NT2/D1 (cell line): ENCODE measurements around the gene ZNF778.

Experiments
- SUZ12 ChIP-seq: IDR thresholded peaks from 2 replicates; pipeline ENCODE4 v1.6.1; 2011; ENCODE audit not compliant: insufficient read length, insufficient read depth; ENCODE audit errors: extremely low read depth
- YY1 ChIP-seq: IDR thresholded peaks from 2 replicates; pipeline ENCODE4 v1.6.1; 2011; ENCODE audit not compliant: insufficient read length, insufficient read depth

DNA sequence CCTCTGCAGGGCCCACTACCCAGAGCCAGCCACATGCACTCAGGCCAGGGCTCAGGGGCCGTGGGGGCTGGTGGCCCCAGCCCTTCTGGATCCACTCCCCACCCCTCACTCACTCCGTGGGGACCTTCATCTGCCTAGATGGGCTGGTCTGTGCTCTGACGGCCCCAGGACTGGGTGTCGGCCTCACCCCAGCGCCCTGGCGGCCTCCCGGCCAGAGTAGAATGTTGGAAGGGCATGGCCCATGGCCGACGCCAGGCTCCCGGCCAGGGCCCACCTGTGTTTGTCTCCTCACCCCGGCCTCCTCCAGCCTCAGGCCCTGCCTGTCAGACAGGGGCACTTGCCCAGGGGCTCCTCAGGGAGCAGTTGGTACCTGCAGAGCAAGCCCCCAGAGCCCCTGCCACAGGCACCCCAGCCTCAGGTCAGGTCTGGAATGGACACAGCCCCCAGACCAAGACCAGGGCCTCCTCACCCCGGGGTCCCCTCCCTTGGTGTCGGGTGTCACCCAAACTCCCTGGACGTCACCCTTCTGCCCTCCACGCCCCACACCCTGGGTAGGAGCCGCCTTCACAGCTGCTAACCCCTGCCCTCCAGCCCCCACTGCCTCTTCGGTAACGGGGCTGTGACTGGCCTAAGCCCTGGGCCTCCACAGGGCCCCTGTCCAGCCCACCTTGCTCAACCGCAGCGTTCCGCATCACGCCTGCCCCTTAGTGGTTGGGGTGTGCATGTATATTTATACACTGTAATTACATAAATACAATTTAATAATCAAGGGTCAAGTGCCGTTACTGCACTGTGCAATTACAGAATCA, 48.9 kb upstream of the ZNF778 start:
- TF ChIP-seq YY1: no peak
- TF ChIP-seq SUZ12: no peak
